ENCODE measurements around the gene USF2.

GRCh38 chr19:35265126-35265899, 3.4 kb upstream of the USF2 start:
- TF ChIP-seq CTCF (IDR thresholded peaks at IDR 0.05) (no peak), POLR2AphosphoS5 (IDR thresholded peaks at IDR 0.05) (no peak), EP300 (IDR thresholded peaks at IDR 0.05) (no peak)

All from gastroesophageal sphincter (tissue), 3 donors.